Stimulated activated CD4-positive, alpha-beta T cell treated with anti-CD3 and anti-CD28 coated beads, Interleukin-15, amount 100 ng/mL, for 48 hours (primary cell): ENCODE data around the gene MBD3.

ENCODE experiments used
- DNase-seq, 2 donors: peaks; one replicate each; pipeline ENCODE4 v3.0.0-alpha.2; 2020; ENCODE audit warnings: low read depth in 2 of 2

MBD3 gene

GRCh38 chr19:1599460-1599846 is 6.8 kb upstream of the MBD3 start:
- no peak for DNase-seq

- DNase-seq: no peak
Measured at GRCh38 chr19:1598777-1599459, 6.3 kb upstream of the MBD3 start.

- no peak for DNase-seq
Measured at GRCh38 chr19:1593501-1593772, 772 bp upstream of the MBD3 start.

GRCh38 chr19:1592024-1592754 is 476 bp downstream of the MBD3 start:
- DNase-seq: peak; percentile 58 to 77

GRCh38 chr19:1591421-1592023 is 1.1 kb downstream of the MBD3 start:
- DNase-seq: no peak

- DNase-seq: no peak
Measured at GRCh38 chr19:1590641-1591397, 1.8 kb downstream of the MBD3 start.

GRCh38 chr19:1587872-1588271 is 4.8 kb downstream of the MBD3 start:
- no peak for DNase-seq

- DNase-seq: no peak
Measured at GRCh38 chr19:1585243-1585580, 7.5 kb downstream of the MBD3 start.

GRCh38 chr19:1584500-1585242 is 8.0 kb downstream of the MBD3 start:
- no peak for DNase-seq

GRCh38 chr19:1582201-1582600 is 10.5 kb downstream of the MBD3 start:
- DNase-seq: no peak

GRCh38 chr19:1580957-1581356 is 11.7 kb downstream of the MBD3 start:
- DNase-seq: no peak

GRCh38 chr19:1580382-1580781 is 12.3 kb downstream of the MBD3 start:
- no peak for DNase-seq

GRCh38 chr19:1579222-1579621 is 13.4 kb downstream of the MBD3 start:
- DNase-seq: no peak

- DNase-seq: no peak
Measured at GRCh38 chr19:1577929-1578618, 14.6 kb downstream of the MBD3 start.

GRCh38 chr19:1577090-1577928 is 15.4 kb downstream of the MBD3 start:
- DNase-seq: no peak

- no peak for DNase-seq
Measured at GRCh38 chr19:1576242-1577089, 16.2 kb downstream of the MBD3 start.

- no peak for DNase-seq
Measured at GRCh38 chr19:1575323-1576241, 17.1 kb downstream of the MBD3 start.

- no peak for DNase-seq
Measured at GRCh38 chr19:1574354-1575136, 18.1 kb downstream of the MBD3 start.
